ENCODE data around the gene PSMB3.
A peak's percentile ranks its signal among the peaks of the same experiment; 100 is the strongest.

PSMB3 gene

GRCh38 chr17:38750312-38751121 lies 2.0 kb upstream of the PSMB3 start:
- Histone ChIP-seq H3K4me3 (ENCODE audit: low read depth, low read length) (no peak overlapping the region), H3K4me1 (ENCODE audit: control insufficient read depth, insufficient read depth, low read length) (peaks cover 25% of the 10 kb centered on the region), H3K9me3 (ENCODE audit: control insufficient read depth, insufficient read depth, low read depth, low read length) (no peaks in the 10 kb centered on the region), H3K36me3 (ENCODE audit: control insufficient read depth in 2 of 2, insufficient read depth in 1 of 2, low read length in 2 of 2) (peaks cover 18 to 19% of the 10 kb centered on the region in 2 experiments), H3K27ac (ENCODE audit: extremely low read depth, low read depth, low read length) (peak overlapping the region; percentile 89; the same call in 1 of the 2 replicates)
- ChIA-PET POLR2A (interaction anchor here (0.9 to 2.8 kb wide), 3 partner anchors 16 to 59 kb away, joined by 6 to 20 read pairs (median 8); partner anchors contain the start of gene MLLT6), CTCF (interaction anchor here (0.8 to 1.0 kb wide), 2 partner anchors 16 to 88 kb away, joined by 3 to 4 read pairs; no protein-coding TSS in a partner anchor)
- TF ChIP-seq ZFHX2 (tag by site-specific recombination; conservative IDR thresholded peaks at IDR 0.05) (no peak), SCRT1 (tag by site-specific recombination; IDR thresholded peaks at IDR 0.05; ENCODE audit: borderline replicate concordance) (no peak), ZBTB7A (tag by site-specific recombination; IDR thresholded peaks at IDR 0.05; ENCODE audit: low read depth) (no peak), REPIN1 (tag by site-specific recombination; IDR thresholded peaks at IDR 0.05; ENCODE audit: low read depth) (no peak), ZNF704 (tag by site-specific recombination; IDR thresholded peaks at IDR 0.05) (no peak), ZSCAN18 (tag by site-specific recombination; IDR thresholded peaks at IDR 0.05) (no peak), ZNF792 (tag by site-specific recombination; IDR thresholded peaks at IDR 0.05) (no peak), ZNF555 (tag by site-specific recombination; conservative IDR thresholded peaks at IDR 0.05) (no peak), ZNF558 (tag by site-specific recombination; IDR thresholded peaks at IDR 0.05) (no peak), INSM2 (tag by site-specific recombination; IDR thresholded peaks at IDR 0.05) (no peak), ZNF211 (tag by site-specific recombination; IDR thresholded peaks at IDR 0.05; ENCODE audit: low read depth) (no peak), ZNF623 (tag by site-specific recombination; IDR thresholded peaks at IDR 0.05) (no peak), GFI1B (tag by site-specific recombination; IDR thresholded peaks at IDR 0.05) (no peak), ZNF660 (tag by site-specific recombination; IDR thresholded peaks at IDR 0.05) (no peak), ZNF146 (tag by site-specific recombination; IDR thresholded peaks at IDR 0.05) (no peak), ZNF112 (tag by site-specific recombination; IDR thresholded peaks at IDR 0.05) (no peak), EGR2 (tag by site-specific recombination; IDR thresholded peaks at IDR 0.05; ENCODE audit: low read depth) (no peak), ZNF391 (tag by site-specific recombination; IDR thresholded peaks at IDR 0.05; ENCODE audit: borderline replicate concordance, low read depth) (no peak)
- TF ChIP-seq, protein P1, sequence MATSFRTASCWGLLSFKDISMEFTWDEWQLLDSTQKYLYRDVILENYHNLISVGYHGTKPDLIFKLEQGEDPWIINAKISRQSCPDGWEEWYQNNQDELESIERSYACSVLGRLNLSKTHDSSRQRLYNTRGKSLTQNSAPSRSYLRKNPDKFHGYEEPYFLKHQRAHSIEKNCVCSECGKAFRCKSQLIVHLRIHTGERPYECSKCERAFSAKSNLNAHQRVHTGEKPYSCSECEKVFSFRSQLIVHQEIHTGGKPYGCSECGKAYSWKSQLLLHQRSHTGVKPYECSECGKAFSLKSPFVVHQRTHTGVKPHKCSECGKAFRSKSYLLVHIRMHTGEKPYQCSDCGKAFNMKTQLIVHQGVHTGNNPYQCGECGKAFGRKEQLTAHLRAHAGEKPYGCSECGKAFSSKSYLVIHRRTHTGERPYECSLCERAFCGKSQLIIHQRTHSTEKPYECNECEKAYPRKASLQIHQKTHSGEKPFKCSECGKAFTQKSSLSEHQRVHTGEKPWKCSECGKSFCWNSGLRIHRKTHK (tag by site-specific recombination; IDR thresholded peaks at IDR 0.05) = no peak
- TF ChIP-seq, protein P2, sequence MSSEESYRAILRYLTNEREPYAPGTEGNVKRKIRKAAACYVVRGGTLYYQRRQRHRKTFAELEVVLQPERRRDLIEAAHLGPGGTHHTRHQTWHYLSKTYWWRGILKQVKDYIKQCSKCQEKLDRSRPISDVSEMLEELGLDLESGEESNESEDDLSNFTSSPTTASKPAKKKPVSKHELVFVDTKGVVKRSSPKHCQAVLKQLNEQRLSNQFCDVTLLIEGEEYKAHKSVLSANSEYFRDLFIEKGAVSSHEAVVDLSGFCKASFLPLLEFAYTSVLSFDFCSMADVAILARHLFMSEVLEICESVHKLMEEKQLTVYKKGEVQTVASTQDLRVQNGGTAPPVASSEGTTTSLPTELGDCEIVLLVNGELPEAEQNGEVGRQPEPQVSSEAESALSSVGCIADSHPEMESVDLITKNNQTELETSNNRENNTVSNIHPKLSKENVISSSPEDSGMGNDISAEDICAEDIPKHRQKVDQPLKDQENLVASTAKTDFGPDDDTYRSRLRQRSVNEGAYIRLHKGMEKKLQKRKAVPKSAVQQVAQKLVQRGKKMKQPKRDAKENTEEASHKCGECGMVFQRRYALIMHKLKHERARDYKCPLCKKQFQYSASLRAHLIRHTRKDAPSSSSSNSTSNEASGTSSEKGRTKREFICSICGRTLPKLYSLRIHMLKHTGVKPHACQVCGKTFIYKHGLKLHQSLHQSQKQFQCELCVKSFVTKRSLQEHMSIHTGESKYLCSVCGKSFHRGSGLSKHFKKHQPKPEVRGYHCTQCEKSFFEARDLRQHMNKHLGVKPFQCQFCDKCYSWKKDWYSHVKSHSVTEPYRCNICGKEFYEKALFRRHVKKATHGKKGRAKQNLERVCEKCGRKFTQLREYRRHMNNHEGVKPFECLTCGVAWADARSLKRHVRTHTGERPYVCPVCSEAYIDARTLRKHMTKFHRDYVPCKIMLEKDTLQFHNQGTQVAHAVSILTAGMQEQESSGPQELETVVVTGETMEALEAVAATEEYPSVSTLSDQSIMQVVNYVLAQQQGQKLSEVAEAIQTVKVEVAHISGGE (tag by site-specific recombination; conservative IDR thresholded peaks at IDR 0.05; ENCODE audit: low read depth) = no peak

Measured in HEK293 (cell line).